CD14-positive monocyte (primary cell): ENCODE data around the gene NIPAL3. TPM values are rescaled to one million over a fixed set of nuclear protein-coding genes. Genes with fewer than 3 reads are reported as not detected.

ENCODE experiments used
- DNase-seq, 3 donors: peaks; one replicate each; pipeline ENCODE4 v3.0.0-alpha.2; 2011 to 2022
- H2AFZ ChIP-seq: 2 replicates; pipeline ENCODE4 v1.6.0; 2012; ENCODE audit warnings: mild to moderate bottlenecking, low read depth, low read length, inconsistent platforms; ENCODE audit not compliant: insufficient read depth, poor library complexity, severe bottlenecking
- H3K27ac ChIP-seq, 2 donors: 1 replicate in 1 of 2; 2 replicates in 1 of 2; pipeline ENCODE4 v1.5.1; 2012 to 2013; ENCODE audit warnings: low read length in 2 of 2, control low read depth in 1 of 2, inconsistent platforms in 1 of 2, low read depth in 1 of 2, mild to moderate bottlenecking in 1 of 2
- H3K27me3 ChIP-seq, 2 donors: one replicate each; pipeline versions ENCODE4 v1.6.0 to v1.6.1; 2011 to 2013; ENCODE audit warnings: low read length in 2 of 2; ENCODE audit not compliant: control insufficient read depth in 2 of 2, insufficient read depth in 2 of 2
- H3K36me3 ChIP-seq, 2 donors: replicated peaks in 1 of 2; 1 replicate in 1 of 2; 2 replicates in 1 of 2; pipeline versions ENCODE4 v1.5.1 to v1.6.1; 2012 to 2013; ENCODE audit warnings: low read length in 2 of 2, control low read depth in 1 of 2, inconsistent platforms in 1 of 2, mild to moderate bottlenecking in 1 of 2; ENCODE audit not compliant: insufficient read depth in 2 of 2, control insufficient read depth in 1 of 2
- H3K4me1 ChIP-seq, 2 donors: 1 replicate in 1 of 2; 2 replicates in 1 of 2; pipeline versions ENCODE4 v1.5.1 to v1.6.1; 2012 to 2013; ENCODE audit warnings: low read length in 2 of 2, control low read depth in 1 of 2, inconsistent platforms in 1 of 2, mild to moderate bottlenecking in 1 of 2, moderate library complexity in 1 of 2; ENCODE audit not compliant: insufficient read depth in 2 of 2, control insufficient read depth in 1 of 2
- H3K4me2 ChIP-seq: replicated peaks from 2 replicates; pipeline ENCODE3; 2012; ENCODE audit warnings: low read length, moderate library complexity, mild to moderate bottlenecking; ENCODE audit not compliant: poor library complexity, severe bottlenecking; ENCODE audit errors: extremely low read depth
- H3K4me3 ChIP-seq, 3 experiments: fragments of 200-600 bp in 1 of 3; sonication (generic) in 1 of 3; replicated peaks in 1 of 3; 1 replicate in 2 of 3; 2 replicates in 1 of 3; pipeline ENCODE4 v1.5.1; 2011 to 2013; ENCODE audit warnings: low read length in 3 of 3, mild to moderate bottlenecking in 3 of 3, control low read depth in 2 of 3, low read depth in 2 of 3, inconsistent platforms in 1 of 3, moderate library complexity in 1 of 3
- H3K79me2 ChIP-seq: 2 replicates; pipeline ENCODE4 v1.6.0; 2012; ENCODE audit warnings: mild to moderate bottlenecking, control low read depth, inconsistent platforms, low read length, moderate library complexity; ENCODE audit not compliant: insufficient read depth
- H3K9ac ChIP-seq: 2 replicates; pipeline ENCODE4 v1.6.0; 2017; ENCODE audit warnings: low read length, mild to moderate bottlenecking; ENCODE audit not compliant: insufficient read depth, poor library complexity, severe bottlenecking
- H3K9me3 ChIP-seq, 2 donors: replicated peaks in 1 of 2; 1 replicate in 1 of 2; 2 replicates in 1 of 2; pipeline versions ENCODE4 v1.5.1 to v1.6.1; 2012 to 2013; ENCODE audit warnings: low read length in 2 of 2, control low read depth in 1 of 2; ENCODE audit not compliant: control insufficient read depth in 1 of 2, insufficient read depth in 1 of 2
- H4K20me1 ChIP-seq: 2 replicates; pipeline ENCODE4 v1.6.0; 2012; ENCODE audit warnings: mild to moderate bottlenecking, low read length, control low read depth, moderate library complexity; ENCODE audit not compliant: insufficient read depth
- H3K27ac Mint-ChIP-seq, 7 donors: one replicate each; pipeline ENCODE4 v1.8.0; 2020; ENCODE audit warnings: mild to moderate bottlenecking in 7 of 7, mixed read lengths in 7 of 7, moderate library complexity in 6 of 7, inconsistent platforms in 2 of 7
- H3K27me3 Mint-ChIP-seq, 3 donors: one replicate each; pipeline ENCODE4 v1.8.0; 2021 to 2022; ENCODE audit warnings: low read depth in 3 of 3, mild to moderate bottlenecking in 3 of 3, mixed read lengths in 3 of 3, moderate library complexity in 3 of 3, inconsistent platforms in 1 of 3
- H3K36me3 Mint-ChIP-seq, 2 donors: one replicate each; pipeline ENCODE4 v1.8.0; 2020; ENCODE audit warnings: mixed read lengths in 2 of 2, inconsistent platforms in 1 of 2, mild to moderate bottlenecking in 1 of 2
- H3K4me1 Mint-ChIP-seq: one replicate; pipeline ENCODE4 v1.8.0; 2020; ENCODE audit warnings: mild to moderate bottlenecking, mixed read lengths
- H3K4me3 Mint-ChIP-seq, 2 donors: one replicate each; pipeline ENCODE4 v1.8.0; 2020; ENCODE audit warnings: mild to moderate bottlenecking in 2 of 2, mixed read lengths in 2 of 2, moderate library complexity in 1 of 2
- H3K9me3 Mint-ChIP-seq, 7 donors: one replicate each; pipeline ENCODE4 v1.8.0; 2020 to 2022; ENCODE audit warnings: mixed read lengths in 7 of 7, mild to moderate bottlenecking in 6 of 7, moderate library complexity in 6 of 7, inconsistent platforms in 2 of 7
- WGBS: methylation state at CpG from one replicate; pipeline ENCODE4 v1.1.5; 2013; ENCODE audit warnings: missing lambda C conversion rate; ENCODE audit not compliant: insufficient coverage; 5-methylcytosine and 5-hydroxymethylcytosine counted together
- intact Hi-C, 2 donors: fragments of 100-400 bp; cut with micrococcal nuclease; formaldehyde crosslinking; loops; one replicate each; pipeline versions ENCODE4 v1.15.0 to v1.15.1; 2023
- polyA plus RNA-seq, 3 donors: library from polyadenylated mRNA; depleted of rRNA in 1 of 3; unstranded in 2 of 3; stranded (reverse) in 1 of 3; fragments of 300-500 nt in 2 of 3; fragments of >200 nt in 1 of 3; fragmentation: Illumina TruSeq in 2 of 3; gene quantifications; 1 replicate in 2 of 3; 2 replicates in 1 of 3; pipeline ENCODE4 v1.2.3, GENCODE V29; 2012 to 2021
- TF ChIP-seq, protein P1 (sequence below): fragments of 200-600 bp; IDR thresholded peaks from one replicate; pipeline ENCODE4 v1.8.0; 2022; ENCODE audit warnings: antibody characterized with exemption, mild to moderate bottlenecking

Gene NIPAL3
- polyA plus RNA-seq, 3 donors = 5.9 to 9.6 (median 6.6) TPM

- H3K27ac Mint-ChIP-seq = no peak overlapping the region
- no peak overlapping the region for H3K4me3 ChIP-seq
- no peak for DNase-seq
- no peaks in the 10 kb centered on the region for H3K4me1 ChIP-seq
- intact Hi-C loops = no loop called here
- no peak overlapping the region for H3K9ac ChIP-seq
- no peak overlapping the region for H3K4me2 ChIP-seq
- H3K27ac ChIP-seq = no peak overlapping the region
- no peaks in the 10 kb centered on the region for H3K36me3 ChIP-seq
- H3K36me3 Mint-ChIP-seq = no peaks in the 10 kb centered on the region
- peaks cover 3% of the 10 kb centered on the region for H3K4me1 Mint-ChIP-seq
- no peaks in the 10 kb centered on the region for H4K20me1 ChIP-seq
- no peak overlapping the region for H3K4me3 Mint-ChIP-seq
- H3K9me3 Mint-ChIP-seq = peaks cover 7 to 16% (median 9%) of the 10 kb centered on the region in 7 donors
- TF ChIP-seq, protein P1, sequence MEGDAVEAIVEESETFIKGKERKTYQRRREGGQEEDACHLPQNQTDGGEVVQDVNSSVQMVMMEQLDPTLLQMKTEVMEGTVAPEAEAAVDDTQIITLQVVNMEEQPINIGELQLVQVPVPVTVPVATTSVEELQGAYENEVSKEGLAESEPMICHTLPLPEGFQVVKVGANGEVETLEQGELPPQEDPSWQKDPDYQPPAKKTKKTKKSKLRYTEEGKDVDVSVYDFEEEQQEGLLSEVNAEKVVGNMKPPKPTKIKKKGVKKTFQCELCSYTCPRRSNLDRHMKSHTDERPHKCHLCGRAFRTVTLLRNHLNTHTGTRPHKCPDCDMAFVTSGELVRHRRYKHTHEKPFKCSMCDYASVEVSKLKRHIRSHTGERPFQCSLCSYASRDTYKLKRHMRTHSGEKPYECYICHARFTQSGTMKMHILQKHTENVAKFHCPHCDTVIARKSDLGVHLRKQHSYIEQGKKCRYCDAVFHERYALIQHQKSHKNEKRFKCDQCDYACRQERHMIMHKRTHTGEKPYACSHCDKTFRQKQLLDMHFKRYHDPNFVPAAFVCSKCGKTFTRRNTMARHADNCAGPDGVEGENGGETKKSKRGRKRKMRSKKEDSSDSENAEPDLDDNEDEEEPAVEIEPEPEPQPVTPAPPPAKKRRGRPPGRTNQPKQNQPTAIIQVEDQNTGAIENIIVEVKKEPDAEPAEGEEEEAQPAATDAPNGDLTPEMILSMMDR = no peak
- peaks cover 0 to 9% (median 3%) of the 10 kb centered on the region in 3 donors for H3K27me3 Mint-ChIP-seq
- H3K79me2 ChIP-seq = no peaks in the 10 kb centered on the region
- H2AFZ ChIP-seq = no peak overlapping the region
- no peaks in the 10 kb centered on the region for H3K27me3 ChIP-seq
- WGBS = 89% methylated on average over 9 of the region's 13 CpGs
- peaks cover 0 to 13% of the 10 kb centered on the region in 2 donors for H3K9me3 ChIP-seq
These were observed 74.1 kb downstream of the NIPAL3 start for GRCh38 chr1:24489674-24490073.

- Histone ChIP-seq H3K27ac (no peak overlapping the region), H3K9ac (no peak overlapping the region), H3K27me3 (no peaks in the 10 kb centered on the region), H3K4me1 (no peaks in the 10 kb centered on the region), H3K79me2 (no peaks in the 10 kb centered on the region), H3K4me3 (no peak overlapping the region), H2AFZ (no peak overlapping the region), H4K20me1 (no peaks in the 10 kb centered on the region), H3K36me3 (no peaks in the 10 kb centered on the region), H3K9me3 (peaks cover 0 to 13% of the 10 kb centered on the region in 2 donors), H3K4me2 (no peak overlapping the region)
- DNase-seq = no peak
- TF ChIP-seq, protein P1 = no peak
- Mint-ChIP-seq H3K36me3 (no peaks in the 10 kb centered on the region), H3K4me3 (no peak overlapping the region), H3K27ac (no peak overlapping the region), H3K4me1 (peaks cover 3% of the 10 kb centered on the region), H3K27me3 (peaks cover 0 to 9% (median 3%) of the 10 kb centered on the region in 3 donors), H3K9me3 (peaks cover 7 to 16% (median 9%) of the 10 kb centered on the region in 7 donors)
- intact Hi-C loops = no loop called here
- 95% methylated on average over 8 of the region's 18 CpGs for WGBS
These were observed 74.6 kb downstream of the NIPAL3 start for GRCh38 chr1:24490101-24490781.
